Esophagus squamous epithelium (tissue), 4 donors: ENCODE results near the gene GMIP.

Source experiments
- POLR2A ChIP-seq, 4 donors: fragments of 450-650 bp; IDR thresholded peaks; one replicate each; pipeline ENCODE4 v1.6.1; 2017; ENCODE audit warnings: antibody characterized with exemption in 4 of 4, mild to moderate bottlenecking in 4 of 4, moderate library complexity in 3 of 4
- TF ChIP-seq, protein P1 (sequence below), 6 experiments: fragments of 450-650 bp in 4 of 6; fragments of 200-600 bp in 2 of 6; sonication (generic) in 2 of 6; IDR thresholded peaks; one replicate each; pipeline ENCODE4 v1.5.1; 2016 to 2019; ENCODE audit warnings: antibody characterized with exemption in 6 of 6, mild to moderate bottlenecking in 4 of 6, moderate library complexity in 4 of 6

DNA sequence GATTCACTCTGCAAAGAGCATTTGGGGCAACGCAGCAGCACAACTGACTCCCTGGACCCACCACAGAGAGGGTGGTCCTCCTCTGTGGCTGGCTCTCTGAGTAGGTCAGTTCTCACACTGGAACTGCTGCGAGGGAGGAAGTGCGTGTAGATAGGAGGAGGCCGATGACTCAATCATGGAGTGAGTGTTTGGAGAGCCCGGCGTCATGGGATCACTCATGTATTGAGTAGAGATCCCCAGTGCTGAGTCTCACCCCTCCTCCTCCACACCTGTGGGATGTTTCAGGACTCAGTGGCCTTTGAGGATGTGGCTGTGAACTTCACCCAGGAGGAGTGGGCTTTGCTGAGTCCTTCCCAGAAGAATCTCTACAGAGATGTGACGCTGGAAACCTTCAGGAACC lies 34.1 kb upstream of the GMIP start:
- TF ChIP-seq, protein P1, sequence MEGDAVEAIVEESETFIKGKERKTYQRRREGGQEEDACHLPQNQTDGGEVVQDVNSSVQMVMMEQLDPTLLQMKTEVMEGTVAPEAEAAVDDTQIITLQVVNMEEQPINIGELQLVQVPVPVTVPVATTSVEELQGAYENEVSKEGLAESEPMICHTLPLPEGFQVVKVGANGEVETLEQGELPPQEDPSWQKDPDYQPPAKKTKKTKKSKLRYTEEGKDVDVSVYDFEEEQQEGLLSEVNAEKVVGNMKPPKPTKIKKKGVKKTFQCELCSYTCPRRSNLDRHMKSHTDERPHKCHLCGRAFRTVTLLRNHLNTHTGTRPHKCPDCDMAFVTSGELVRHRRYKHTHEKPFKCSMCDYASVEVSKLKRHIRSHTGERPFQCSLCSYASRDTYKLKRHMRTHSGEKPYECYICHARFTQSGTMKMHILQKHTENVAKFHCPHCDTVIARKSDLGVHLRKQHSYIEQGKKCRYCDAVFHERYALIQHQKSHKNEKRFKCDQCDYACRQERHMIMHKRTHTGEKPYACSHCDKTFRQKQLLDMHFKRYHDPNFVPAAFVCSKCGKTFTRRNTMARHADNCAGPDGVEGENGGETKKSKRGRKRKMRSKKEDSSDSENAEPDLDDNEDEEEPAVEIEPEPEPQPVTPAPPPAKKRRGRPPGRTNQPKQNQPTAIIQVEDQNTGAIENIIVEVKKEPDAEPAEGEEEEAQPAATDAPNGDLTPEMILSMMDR (IDR thresholded peaks at IDR 0.05) = no peak
- TF ChIP-seq POLR2A (IDR thresholded peaks at IDR 0.05) = no peak
